ENCODE measurements around the gene CNTNAP2. TPM values are rescaled to one million over a fixed set of nuclear protein-coding genes. Genes with fewer than 3 reads are reported as not detected.

Gene CNTNAP2
- total and polyA plus RNA-seq, 11 donors, result 0.01 to 2.6 (median 0.31) TPM; not detected in 3

- H3K27me3 ChIP-seq, result no peaks in the 10 kb centered on the region
- no peaks in the 10 kb centered on the region for H3K9me3 ChIP-seq
- TF ChIP-seq CTCF (IDR thresholded peaks at IDR 0.05), result no peak
- no peak for TF ChIP-seq POLR2A (IDR thresholded peaks at IDR 0.05)
- WGBS, 4 donors, result 53 to 62% (median 61%) methylated on average over 4 of the region's 4 CpGs
- DNase-seq (no peak), ATAC-seq (no peak)
- H3K4me1 ChIP-seq, result no peaks in the 10 kb centered on the region
- no peaks in the 10 kb centered on the region for H3K36me3 ChIP-seq
- no peak overlapping the region for H3K27ac ChIP-seq
- intact Hi-C loops (cut with DNase I), result no loop called here
- no peak overlapping the region for H3K4me3 ChIP-seq
Observed at GRCh38 chr7:146138926-146139325, 22.3 kb downstream of the CNTNAP2 start.

GRCh38 chr7:146146831-146147486 is 30.4 kb downstream of the CNTNAP2 start:
- Histone ChIP-seq H3K27ac (no peak overlapping the region), H3K9me3 (peaks cover 0 to 13% (median 0%) of the 10 kb centered on the region in 12 donors), H3K27me3 (no peaks in the 10 kb centered on the region), H3K4me3 (no peak overlapping the region), H3K36me3 (no peaks in the 10 kb centered on the region), H3K4me1 (no peaks in the 10 kb centered on the region)
- DNase-seq, result no peak
- ATAC-seq, result no peak
- intact Hi-C loops (cut with DNase I), result no loop called here
- 33 to 45% (median 43%) methylated on average over 6 of the region's 6 CpGs for WGBS, 4 donors
- TF ChIP-seq CTCF (IDR thresholded peaks at IDR 0.05) (no peak), POLR2A (IDR thresholded peaks at IDR 0.05) (no peak)

DNA sequence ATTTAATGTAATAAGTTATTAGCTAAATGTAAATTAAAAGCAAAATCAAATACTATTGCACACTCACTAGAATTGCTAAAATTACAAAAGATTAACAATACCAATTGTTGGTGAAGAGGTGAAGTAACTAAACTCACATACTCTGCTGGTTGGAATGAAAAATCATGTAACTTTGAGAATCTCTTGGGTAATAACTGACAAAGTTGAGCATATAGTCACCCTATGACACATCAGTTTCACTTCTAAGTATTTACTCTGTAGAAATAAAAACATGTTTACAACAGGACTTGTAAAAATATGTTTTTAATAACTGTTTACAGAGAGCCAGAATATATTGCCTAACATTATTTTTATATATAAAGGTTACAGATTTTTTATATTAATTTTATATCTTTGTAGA is 33.6 kb downstream of the CNTNAP2 start:
- DNase-seq (no peak), ATAC-seq (no peak)
- Histone ChIP-seq H3K27ac (no peak overlapping the region), H3K4me1 (no peaks in the 10 kb centered on the region), H3K36me3 (no peaks in the 10 kb centered on the region), H3K9me3 (peaks cover 0 to 14% (median 0%) of the 10 kb centered on the region in 12 donors), H3K27me3 (no peaks in the 10 kb centered on the region), H3K4me3 (no peak overlapping the region)
- intact Hi-C loops (cut with DNase I), result no loop called here
- TF ChIP-seq POLR2A (IDR thresholded peaks at IDR 0.05), result no peak
- TF ChIP-seq CTCF (IDR thresholded peaks at IDR 0.05), result no peak

DNA sequence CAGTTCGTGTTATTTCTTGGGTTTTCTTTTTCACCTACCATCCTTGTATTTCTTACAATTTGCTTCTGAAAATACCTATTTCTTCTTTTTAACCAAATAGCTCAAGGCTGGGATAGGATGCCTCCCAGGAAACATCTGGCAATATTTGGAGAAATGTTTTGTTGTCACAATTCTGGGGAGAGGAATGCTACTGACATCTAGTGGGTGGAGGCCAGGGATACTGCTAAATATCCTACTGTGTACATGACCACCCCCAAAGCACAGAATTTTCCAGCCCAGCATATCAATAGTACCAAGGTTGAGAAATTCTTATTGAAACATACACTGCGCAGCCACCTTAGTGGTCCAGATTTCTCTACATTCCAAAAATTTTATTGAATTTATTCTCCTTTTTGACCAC is 55.5 kb downstream of the CNTNAP2 start:
- intact Hi-C loops (cut with DNase I), result no loop called here
- peaks cover 0 to 2% (median 0%) of the 10 kb centered on the region in 12 donors for H3K9me3 ChIP-seq
- H3K27me3 ChIP-seq, result no peaks in the 10 kb centered on the region
- 76 to 89% (median 82%) methylated on average over 2 of the region's 2 CpGs for WGBS, 4 donors
- no peak for DNase-seq
- H3K4me3 ChIP-seq, result no peak overlapping the region
- no peaks in the 10 kb centered on the region for H3K4me1 ChIP-seq
- no peaks in the 10 kb centered on the region for H3K36me3 ChIP-seq
- H3K27ac ChIP-seq, result no peak overlapping the region
- ATAC-seq, result no peak
- TF ChIP-seq POLR2A (IDR thresholded peaks at IDR 0.05) (no peak), CTCF (IDR thresholded peaks at IDR 0.05) (no peak)

All from heart left ventricle (tissue), 16 donors.